Measurements from ENCODE around the gene EPB41L5. TPM values are rescaled to one million over a fixed set of nuclear protein-coding genes. Genes with fewer than 3 reads are reported as not detected.

Gene EPB41L5
- total RNA-seq (2021) (34.9 to 40.0 TPM (median 37.7 TPM) in 3 replicates), Bru-seq, nascent RNA (percentile 79 among the genes with signal in this experiment)
- long read RNA-seq, experiment 1, full-length matches to known transcripts = 142 of 194 reads
- long read RNA-seq, experiment 1, partial matches to known transcripts = 21 of 194 reads
- long read RNA-seq, experiment 1, other reads (novel, unspliced or antisense) = 31 of 194 reads
- long read RNA-seq, experiment 2, full-length matches to known transcripts = 7 of 33 reads
- long read RNA-seq, experiment 2, partial matches to known transcripts = 5 of 33 reads
- long read RNA-seq, experiment 2, other reads (novel, unspliced or antisense) = 21 of 33 reads
- long read RNA-seq, experiment 3, transcript EPB41L5-202 (17 exons, 1,777 nt) = major isoform, 43 of 58 reads
- long read RNA-seq, experiment 3, partial matches to known transcripts = 5 of 58 reads
- long read RNA-seq, experiment 3, other reads (novel, unspliced or antisense) = 10 of 58 reads

DNA sequence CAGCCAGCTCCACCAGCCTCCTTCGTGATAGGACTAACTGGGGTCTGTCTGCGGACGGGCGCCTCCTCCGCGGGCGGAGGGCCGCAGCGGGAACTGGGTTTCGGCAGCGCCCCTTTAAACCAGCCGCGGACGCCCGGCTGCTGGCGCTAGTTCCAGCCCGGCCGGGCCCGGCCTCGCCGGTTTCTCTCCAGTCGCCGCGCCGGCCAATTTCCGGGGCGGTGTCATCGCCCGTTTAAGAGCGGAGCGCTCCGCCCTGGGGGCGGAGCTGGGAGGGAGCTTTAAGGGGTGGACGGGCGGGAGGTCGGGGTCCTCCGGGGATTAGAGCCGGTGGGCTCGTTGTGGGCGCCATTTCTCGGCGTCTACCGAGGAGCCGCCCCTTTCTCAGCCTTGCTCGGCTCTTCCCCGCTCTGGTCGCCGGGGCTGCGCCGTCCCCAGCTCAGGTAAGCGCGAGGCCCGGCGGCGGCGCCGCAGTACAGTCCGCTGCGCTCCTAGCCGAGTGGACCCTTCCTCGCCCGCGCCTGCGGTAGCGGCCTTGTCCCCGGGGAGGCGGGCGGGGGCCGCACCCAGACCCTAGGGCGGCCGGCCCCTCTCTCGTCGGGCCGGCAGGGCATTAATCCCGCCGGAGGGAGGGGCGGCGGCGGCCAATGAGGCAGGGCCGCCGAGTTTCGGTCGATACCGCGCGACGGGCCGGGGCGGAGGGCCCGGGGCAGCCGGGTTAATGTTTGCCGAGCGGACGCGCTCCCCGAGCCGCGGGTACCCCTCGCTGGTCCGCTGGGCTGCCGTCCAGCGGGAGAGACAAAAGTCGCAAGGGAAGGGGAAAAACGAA is at the start of gene EPB41L5:
Gene EPB41L5 (plus strand): TSS at position 307 of the 826 bp plus-strand sequence. CDS start 6,008 bp downstream, outside the sequence.
- Mint-ChIP-seq H3K4me1 (peaks cover 32% of the 10 kb centered on the region), H3K27ac (peak within 1 kb of the TSS; percentile 99), H3K36me3 (peaks cover 8% of the 10 kb centered on the region; the same call in 1 of the 2 replicates), H3K4me3 (peak within 1 kb of the TSS; percentile 88), H3K27me3 (ENCODE audit: low read depth) (peaks cover 17% of the 10 kb centered on the region), H3K9me3 (no peaks in the 10 kb centered on the region)
- peak; percentile 96 for DNase-seq (ENCODE audit: low spot score)
- ChIA-PET POLR2A (interaction anchor here (0.7 to 1.6 kb wide), 6 partner anchors 8 to 253 kb away, joined by 3 to 5 read pairs (median 4); partner anchors contain the start of gene PTPN4), CTCF (interaction anchor here (0.7 to 1.0 kb wide), 4 partner anchors 59 to 334 kb away, joined by 3 to 7 read pairs (median 3); partner anchors contain the start of gene TMEM177)
- ATAC-seq = peak; percentile 89
- TF ChIP-seq, protein P1, sequence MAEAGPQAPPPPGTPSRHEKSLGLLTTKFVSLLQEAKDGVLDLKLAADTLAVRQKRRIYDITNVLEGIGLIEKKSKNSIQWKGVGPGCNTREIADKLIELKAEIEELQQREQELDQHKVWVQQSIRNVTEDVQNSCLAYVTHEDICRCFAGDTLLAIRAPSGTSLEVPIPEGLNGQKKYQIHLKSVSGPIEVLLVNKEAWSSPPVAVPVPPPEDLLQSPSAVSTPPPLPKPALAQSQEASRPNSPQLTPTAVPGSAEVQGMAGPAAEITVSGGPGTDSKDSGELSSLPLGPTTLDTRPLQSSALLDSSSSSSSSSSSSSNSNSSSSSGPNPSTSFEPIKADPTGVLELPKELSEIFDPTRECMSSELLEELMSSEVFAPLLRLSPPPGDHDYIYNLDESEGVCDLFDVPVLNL (CRISPR knock-in tag; IDR thresholded peaks at IDR 0.05; ENCODE audit: borderline replicate concordance, low read depth) = peak; percentile 30
- 0 out of 2 replicates have a peak, but pooled peaks have one; percentile 17 for TF ChIP-seq ZNF138 (CRISPR knock-in tag; conservative IDR thresholded peaks at IDR 0.05)
- 0 out of 2 replicates have a peak, but pooled peaks have one; percentile 13 for TF ChIP-seq ZBTB21 (CRISPR knock-in tag; IDR thresholded peaks at IDR 0.05; ENCODE audit: borderline replicate concordance)
- no peak for TF ChIP-seq CDX4 (CRISPR knock-in tag; IDR thresholded peaks at IDR 0.05; ENCODE audit: borderline replicate concordance)
- peak; percentile 58; the same call in 1 of the 2 replicates for TF ChIP-seq FOXK1 (CRISPR knock-in tag; IDR thresholded peaks at IDR 0.05)
- TF ChIP-seq NFATC4 (CRISPR knock-in tag; IDR thresholded peaks at IDR 0.05) = no peak
- TF ChIP-seq, protein P2, sequence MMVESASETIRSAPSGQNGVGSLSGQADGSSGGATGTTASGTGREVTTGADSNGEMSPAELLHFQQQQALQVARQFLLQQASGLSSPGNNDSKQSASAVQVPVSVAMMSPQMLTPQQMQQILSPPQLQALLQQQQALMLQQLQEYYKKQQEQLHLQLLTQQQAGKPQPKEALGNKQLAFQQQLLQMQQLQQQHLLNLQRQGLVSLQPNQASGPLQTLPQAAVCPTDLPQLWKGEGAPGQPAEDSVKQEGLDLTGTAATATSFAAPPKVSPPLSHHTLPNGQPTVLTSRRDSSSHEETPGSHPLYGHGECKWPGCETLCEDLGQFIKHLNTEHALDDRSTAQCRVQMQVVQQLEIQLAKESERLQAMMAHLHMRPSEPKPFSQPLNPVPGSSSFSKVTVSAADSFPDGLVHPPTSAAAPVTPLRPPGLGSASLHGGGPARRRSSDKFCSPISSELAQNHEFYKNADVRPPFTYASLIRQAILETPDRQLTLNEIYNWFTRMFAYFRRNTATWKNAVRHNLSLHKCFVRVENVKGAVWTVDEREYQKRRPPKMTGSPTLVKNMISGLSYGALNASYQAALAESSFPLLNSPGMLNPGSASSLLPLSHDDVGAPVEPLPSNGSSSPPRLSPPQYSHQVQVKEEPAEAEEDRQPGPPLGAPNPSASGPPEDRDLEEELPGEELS (CRISPR knock-in tag; IDR thresholded peaks at IDR 0.05) = peak; percentile 45; the same call in 1 of the 2 replicates
- TF ChIP-seq ELF4 (CRISPR knock-in tag; IDR thresholded peaks at IDR 0.05; ENCODE audit: low read depth) = 0 out of 2 replicates have a peak, but pooled peaks have one; percentile 52
- TF ChIP-seq FOXP1 (CRISPR knock-in tag; IDR thresholded peaks at IDR 0.05; ENCODE audit: borderline replicate concordance) = peak; percentile 66; the same call in 1 of the 2 replicates
- TF ChIP-seq TEAD1 (CRISPR knock-in tag; IDR thresholded peaks at IDR 0.05) = no peak
- TF ChIP-seq SMAD4 (CRISPR knock-in tag; IDR thresholded peaks at IDR 0.05) = peak; percentile 54; the same call in 1 of the 2 replicates
- 0 out of 2 replicates have a peak, but pooled peaks have one; percentile 39 for TF ChIP-seq ATF3 (CRISPR knock-in tag; conservative IDR thresholded peaks at IDR 0.05)
- TF ChIP-seq USF1 (CRISPR knock-in tag; IDR thresholded peaks at IDR 0.05) = no peak
- peak; percentile 20; the same call in 1 of the 2 replicates for TF ChIP-seq NFYB (CRISPR knock-in tag; conservative IDR thresholded peaks at IDR 0.05; ENCODE audit: low read depth)
- 0 out of 2 replicates have a peak, but pooled peaks have one; percentile 39 for TF ChIP-seq ATF1 (CRISPR knock-in tag; IDR thresholded peaks at IDR 0.05)
- no peak for TF ChIP-seq SOX15 (CRISPR knock-in tag; IDR thresholded peaks at IDR 0.05)
- TF ChIP-seq JAZF1 (CRISPR knock-in tag; IDR thresholded peaks at IDR 0.05) = no peak
- TF ChIP-seq HMGXB4 (CRISPR knock-in tag; IDR thresholded peaks at IDR 0.05) = peak; percentile 81
- no peak for TF ChIP-seq ZNF532 (CRISPR knock-in tag; IDR thresholded peaks at IDR 0.05; ENCODE audit: borderline replicate concordance)
- peak; percentile 95 for TF ChIP-seq SP1 (CRISPR knock-in tag; conservative IDR thresholded peaks at IDR 0.05)
